HK-2 (cell line): Measurements from ENCODE around the gene TMOD1.
"Not testable (repeated sequence)": the region's sequence is repeated elsewhere in the genome, so short reads cannot be mapped to it uniquely, and the experiment has no call there.

Source experiments
- DNase-seq: peaks from one replicate; pipeline ENCODE4 v3.0.0-alpha.2; 2018; ENCODE audit not compliant: unreplicated experiment

TMOD1 gene

GRCh38 chr9:97565262-97565661 lies 63.8 kb downstream of the TMOD1 start:
- DNase-seq: no peak

DNA sequence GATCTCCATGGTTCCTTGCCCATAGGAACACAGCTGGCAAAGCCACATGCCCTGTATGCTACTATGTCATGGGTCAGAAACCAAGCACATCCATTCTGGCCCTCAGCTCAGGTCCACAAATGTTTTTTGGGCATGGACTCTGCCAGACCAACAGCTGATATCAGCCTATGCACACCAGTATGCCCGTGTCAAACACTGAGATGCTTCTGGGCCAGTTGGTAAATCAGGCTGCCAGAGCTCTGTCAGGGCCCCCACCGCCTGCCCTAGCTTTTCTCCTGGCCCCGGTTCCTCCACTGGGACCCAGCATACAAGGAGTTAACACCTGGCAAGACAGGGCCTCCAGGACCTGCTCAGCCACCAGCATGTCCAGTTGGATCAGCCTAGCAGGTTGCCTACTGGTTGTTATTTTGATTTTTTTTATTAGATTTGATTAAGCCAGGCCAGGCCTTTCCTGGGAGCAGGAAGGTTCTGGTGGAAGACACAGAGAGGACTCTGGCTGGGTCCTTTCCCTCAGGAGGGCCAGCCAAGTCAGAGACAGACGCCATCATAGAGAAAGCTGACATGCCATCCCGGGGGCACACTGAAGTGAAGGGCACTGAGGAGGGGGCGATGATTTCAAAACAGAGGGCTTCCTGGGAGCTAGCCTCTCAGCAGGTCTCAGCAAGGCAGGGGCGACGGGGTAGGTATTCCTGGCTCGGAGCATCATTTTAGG lies 65.9 kb downstream of the TMOD1 start:
- no peak for DNase-seq

DNA sequence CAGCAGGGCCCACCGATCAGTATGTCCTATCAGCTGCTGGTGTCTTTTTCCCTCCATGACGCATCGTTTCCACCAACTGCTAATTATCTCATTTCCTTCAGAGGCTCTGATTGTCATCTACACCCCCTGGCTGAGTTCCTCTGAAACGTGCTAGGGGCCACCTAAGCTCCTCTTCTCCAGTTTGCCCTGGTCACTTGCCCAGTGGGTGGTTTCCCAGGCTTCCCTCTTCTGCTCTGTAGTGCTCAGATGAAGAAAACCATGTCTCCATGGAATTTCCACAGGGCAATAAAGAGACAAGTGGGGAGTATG lies 66.4 kb downstream of the TMOD1 start:
- no peak for DNase-seq

DNA sequence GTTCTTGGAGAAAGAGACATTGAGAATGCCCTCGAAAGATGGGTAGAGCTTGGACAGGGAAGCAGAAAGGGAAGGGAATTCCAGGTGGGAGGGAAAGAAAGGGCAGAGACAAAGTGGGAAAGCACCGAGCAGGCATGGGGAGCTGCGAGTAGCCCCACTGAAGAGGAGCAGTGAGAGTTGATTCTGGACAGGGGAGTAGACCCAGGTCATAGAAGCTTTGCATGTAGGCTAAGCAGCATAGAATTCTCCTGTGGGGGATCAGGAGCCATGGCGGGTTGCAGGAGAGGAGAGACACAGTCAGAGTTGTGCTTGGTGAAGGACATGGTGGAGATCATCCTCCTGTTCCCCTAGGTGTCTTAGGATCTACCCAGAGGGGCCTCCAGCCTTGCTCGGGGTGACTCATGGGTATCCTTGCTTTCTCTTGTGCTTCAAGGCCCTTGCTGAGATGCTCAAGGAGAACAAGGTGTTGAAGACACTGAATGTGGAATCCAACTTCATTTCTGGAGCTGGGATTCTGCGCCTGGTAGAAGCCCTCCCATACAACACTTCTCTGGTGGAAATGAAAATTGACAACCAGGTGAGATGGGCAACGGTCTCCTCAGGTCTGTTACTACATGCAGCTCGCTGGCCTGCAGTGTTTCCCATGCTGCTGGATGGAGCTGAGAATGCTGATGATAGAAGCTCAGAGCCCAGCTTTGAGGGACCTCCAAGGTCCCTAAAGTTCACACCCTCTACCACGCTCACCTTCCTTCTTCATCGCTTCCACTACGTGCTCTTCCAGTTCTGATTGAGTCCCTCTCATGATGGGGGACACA lies 67.2 kb downstream of the TMOD1 start:
- DNase-seq: no peak

GRCh38 chr9:97570899-97571298 lies 69.4 kb downstream of the TMOD1 start:
- DNase-seq: no peak

DNA sequence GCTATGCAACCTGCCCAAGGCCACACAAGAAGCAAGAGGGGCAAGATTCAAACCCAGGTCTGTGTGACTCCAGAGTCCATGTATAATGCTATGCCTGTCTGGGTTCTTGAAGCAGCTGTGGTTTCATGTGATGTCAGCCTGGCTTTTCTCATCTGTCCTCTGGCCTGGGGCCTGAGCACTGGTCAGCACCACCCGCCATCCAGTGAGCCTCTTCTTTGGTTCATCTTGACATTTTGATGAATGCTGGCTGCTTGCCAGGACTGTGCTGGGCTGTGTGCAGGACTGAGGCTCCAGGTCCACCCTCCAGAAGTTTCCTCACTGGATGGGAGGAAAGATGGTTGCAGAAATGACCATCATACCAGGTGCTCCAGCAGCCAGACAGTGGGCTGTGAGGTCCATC lies 70.2 kb downstream of the TMOD1 start:
- no peak for DNase-seq

- DNase-seq: no peak
Measured at GRCh38 chr9:97572196-97572891, 70.9 kb downstream of the TMOD1 start.

GRCh38 chr9:97572892-97573365 lies 71.5 kb downstream of the TMOD1 start:
- no peak for DNase-seq

GRCh38 chr9:97573482-97574073 lies 72.1 kb downstream of the TMOD1 start:
- no peak for DNase-seq

GRCh38 chr9:97574101-97574571 lies 72.7 kb downstream of the TMOD1 start:
- DNase-seq: not testable (repeated sequence)

GRCh38 chr9:97574921-97575672 lies 73.6 kb downstream of the TMOD1 start:
- DNase-seq: not testable (repeated sequence)

DNA sequence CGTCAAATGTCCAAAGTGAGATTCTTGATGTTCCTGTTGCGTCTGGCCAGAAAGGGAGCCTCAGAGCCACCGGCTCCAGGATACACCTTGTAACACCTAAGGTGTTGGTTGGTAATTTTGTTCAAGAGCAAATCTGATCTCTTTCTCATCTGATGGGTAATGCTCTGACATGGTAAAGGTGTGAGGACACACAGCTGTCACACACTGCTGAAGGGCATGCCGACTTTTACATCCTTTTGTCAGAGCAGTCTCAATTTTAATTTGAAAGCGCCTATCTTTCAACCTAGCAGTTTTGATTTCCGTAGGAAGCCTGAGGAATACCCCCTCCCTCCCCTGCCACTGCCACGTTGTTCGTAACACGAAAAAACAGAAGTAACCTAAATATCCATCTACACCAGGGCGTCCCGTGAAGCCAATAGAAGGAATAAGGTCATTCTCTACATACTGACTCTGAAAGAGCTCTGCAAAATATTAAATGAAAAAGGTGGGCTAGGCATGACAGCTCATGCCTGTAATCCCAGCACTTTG lies 74.3 kb downstream of the TMOD1 start:
- no peak for DNase-seq

- DNase-seq: no peak
Measured at GRCh38 chr9:97577051-97577450, 75.6 kb downstream of the TMOD1 start.

- DNase-seq: no peak
Measured at GRCh38 chr9:97578846-97579245, 77.4 kb downstream of the TMOD1 start.

GRCh38 chr9:97579914-97580313 lies 78.4 kb downstream of the TMOD1 start:
- DNase-seq: no peak

GRCh38 chr9:97581590-97581989 lies 80.1 kb downstream of the TMOD1 start:
- not testable (repeated sequence) for DNase-seq

GRCh38 chr9:97584778-97585177 lies 83.3 kb downstream of the TMOD1 start:
- DNase-seq: not testable (repeated sequence)

GRCh38 chr9:97586909-97587308 lies 85.4 kb downstream of the TMOD1 start:
- DNase-seq: not testable (repeated sequence)

GRCh38 chr9:97591535-97591934 lies 90.1 kb downstream of the TMOD1 start:
- no peak for DNase-seq

DNA sequence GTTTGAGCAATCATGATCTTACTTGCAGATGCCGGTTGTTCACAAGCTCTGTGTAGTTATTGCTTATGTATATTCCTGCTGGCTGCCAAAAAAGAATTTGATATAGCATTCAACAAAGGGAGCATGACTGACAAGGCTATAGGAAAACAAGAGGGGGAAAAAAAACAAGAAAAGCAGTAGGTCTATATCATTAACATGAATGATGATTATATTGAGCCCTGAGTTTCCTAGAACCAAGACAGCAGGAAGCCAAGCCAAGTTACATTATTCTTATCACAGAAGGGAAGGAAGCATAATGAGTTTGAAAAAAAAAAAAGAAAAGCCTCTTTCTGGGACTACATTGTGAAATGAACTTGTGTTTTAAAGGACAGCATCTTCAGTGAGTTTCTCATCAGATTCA lies 90.7 kb downstream of the TMOD1 start:
- DNase-seq: no peak

DNA sequence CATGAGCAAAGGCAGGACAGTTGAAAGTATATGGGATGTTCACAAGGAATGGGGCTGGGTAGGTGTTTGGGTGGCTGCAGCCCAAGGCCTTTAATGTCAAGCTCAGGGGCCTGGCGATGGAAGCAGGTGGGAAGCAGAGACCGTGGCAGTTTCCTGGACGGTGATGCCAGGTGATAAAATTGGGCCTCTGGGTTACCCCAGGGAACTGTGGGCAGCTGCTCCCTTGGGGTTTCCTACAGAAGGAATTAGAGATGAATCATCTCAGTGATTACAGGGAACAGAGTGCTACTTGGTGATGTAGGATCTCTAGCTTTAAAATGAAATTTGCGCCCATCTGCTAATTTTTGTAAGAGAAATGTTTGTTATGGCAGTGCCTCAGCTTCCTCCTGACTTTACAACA lies 92.5 kb downstream of the TMOD1 start:
- no peak for DNase-seq
